DMS153 treated with DMSO at 0.1 percent for 48 hours (cell line): ENCODE data around the gene MRPL16.
A peak's percentile ranks its signal among the peaks of the same experiment; 100 is the strongest.
"Not testable (repeated sequence)": the region's sequence is repeated elsewhere in the genome, so short reads cannot be mapped to it uniquely, and the experiment has no call there.

ENCODE experiments used
- DNase-seq: peaks from one replicate; lab custom pipeline; 2025; ENCODE audit not compliant: unreplicated experiment; lab: John Stamatoyannopoulos, UW

Gene MRPL16

GRCh38 chr11:59812220-59812619 is 1.6 kb upstream of the MRPL16 start:
- DNase-seq: no peak

- DNase-seq: no peak
These were observed 307 bp upstream of the MRPL16 start for GRCh38 chr11:59810911-59811259.

GRCh38 chr11:59807047-59807610 is 3.4 kb downstream of the MRPL16 start:
- DNase-seq: no peak

- no peak for DNase-seq
These were observed 6.5 kb downstream of the MRPL16 start for GRCh38 chr11:59804061-59804460.

GRCh38 chr11:59802639-59803176 is 7.9 kb downstream of the MRPL16 start:
- DNase-seq: peak; percentile 53

GRCh38 chr11:59801981-59802638 is 8.5 kb downstream of the MRPL16 start:
- no peak for DNase-seq

- no peak for DNase-seq
These were observed 9.3 kb downstream of the MRPL16 start for GRCh38 chr11:59801160-59801706.

GRCh38 chr11:59800390-59801025 is 10.1 kb downstream of the MRPL16 start:
- DNase-seq: no peak

GRCh38 chr11:59794417-59794816 is 16.2 kb downstream of the MRPL16 start:
- no peak for DNase-seq

GRCh38 chr11:59792507-59792906 is 18.1 kb downstream of the MRPL16 start:
- no peak for DNase-seq

GRCh38 chr11:59791639-59792038 is 18.9 kb downstream of the MRPL16 start:
- DNase-seq: no peak

GRCh38 chr11:59787816-59788215 is 22.8 kb downstream of the MRPL16 start:
- DNase-seq: no peak

GRCh38 chr11:59787255-59787588 is 23.4 kb downstream of the MRPL16 start:
- no peak for DNase-seq

GRCh38 chr11:59785818-59786217 is 24.8 kb downstream of the MRPL16 start:
- DNase-seq: no peak

GRCh38 chr11:59784441-59784840 is 26.1 kb downstream of the MRPL16 start:
- not testable (repeated sequence) for DNase-seq

- no peak for DNase-seq
These were observed 26.9 kb downstream of the MRPL16 start for GRCh38 chr11:59783632-59784090.

- no peak for DNase-seq
These were observed 28.5 kb downstream of the MRPL16 start for GRCh38 chr11:59782080-59782479.

- DNase-seq: no peak
These were observed 31.1 kb downstream of the MRPL16 start for GRCh38 chr11:59779487-59779886.

GRCh38 chr11:59778122-59778521 is 32.5 kb downstream of the MRPL16 start:
- no peak for DNase-seq

GRCh38 chr11:59777104-59777503 is 33.5 kb downstream of the MRPL16 start:
- DNase-seq: no peak

- no peak for DNase-seq
These were observed 34.1 kb downstream of the MRPL16 start for GRCh38 chr11:59776210-59777066.
